H1 (cell line): ENCODE data around the gene SEC62. TPM values are rescaled to one million over a fixed set of nuclear protein-coding genes. Genes with fewer than 3 reads are reported as not detected.

ENCODE experiments used
- SIRT6 ChIP-seq: IDR thresholded peaks from one replicate; pipeline ENCODE4 v1.7.1; 2012; ENCODE audit warnings: low read length, inconsistent platforms
- TEAD4 ChIP-seq: IDR thresholded peaks from 2 replicates; pipeline ENCODE4 v1.6.1; 2012; ENCODE audit warnings: low read depth, low read length, inconsistent platforms, mixed read lengths
- polyA plus RNA-seq, 7 experiments: library from polyadenylated mRNA; depleted of rRNA in 3 of 7; stranded (reverse) in 5 of 7; unstranded in 2 of 7; fragments of >200 nt in 5 of 7; fragments of 200-250 nt in 2 of 7; gene quantifications; 1 replicate in 5 of 7; 2 replicates in 1 of 7; 4 replicates in 1 of 7; pipeline versions ENCODE4 v1.2.1 to v1.2.3, GENCODE V29; 2011 to 2013; ENCODE audit warnings: missing spikeins in 2 of 7, mixed read lengths in 2 of 7
- total RNA-seq: library from RNA; stranded (reverse); fragmentation: NEBNext Ultra II Directional; extraction: Animal tissue kit (Norgen Biotek cat#: 25700); gene quantifications from 2 replicates; pipeline ENCODE4 v1.2.1, GENCODE V29; 2021

SEC62 gene
- total and polyA plus RNA-seq, 2 of the 8 experiments (the other 6 are each of a cell fraction or from before 2014, with no cell fraction given), result 67.8 to 113 TPM

DNA sequence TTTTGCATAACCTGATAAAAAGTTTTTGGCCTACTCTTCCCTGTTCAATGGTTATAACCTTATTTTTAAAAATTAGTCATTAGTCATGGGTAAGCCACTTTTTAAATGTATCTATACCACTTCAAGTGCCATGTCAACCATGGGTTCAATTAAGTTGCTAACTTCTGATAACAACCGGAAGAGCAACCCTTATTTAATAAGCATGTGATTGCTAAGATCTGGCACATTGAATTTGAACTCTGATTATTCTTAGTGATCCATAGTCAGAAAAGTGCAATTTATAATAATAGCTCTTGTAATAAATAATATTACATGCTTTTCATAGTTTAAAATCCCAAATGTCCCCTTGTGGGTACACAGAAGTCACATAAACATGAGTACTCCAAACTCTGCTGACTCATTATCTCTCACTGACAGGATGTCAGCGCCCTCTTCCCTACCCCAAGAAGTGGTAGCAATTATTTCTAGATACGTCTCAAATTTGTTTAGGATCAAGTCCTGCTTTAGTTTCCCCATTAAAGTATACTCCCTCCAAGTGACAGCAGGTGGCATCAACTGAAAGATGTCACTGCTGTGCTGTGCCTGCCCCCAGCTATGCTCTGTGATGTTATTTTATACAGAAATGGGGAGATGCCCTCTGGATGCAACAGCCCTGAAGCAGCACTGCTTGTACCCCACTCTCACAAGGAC lies 36.6 kb upstream of the SEC62 start (continued):
- no peak for TF ChIP-seq SIRT6
- no peak for TF ChIP-seq TEAD4
- TF ChIP-seq, all 59 proteins: peak for 0
